Measurements from ENCODE around the gene ITGA8. TPM values are rescaled to one million over a fixed set of nuclear protein-coding genes. Genes with fewer than 3 reads are reported as not detected.
"Not testable (repeated sequence)": the region's sequence is repeated elsewhere in the genome, so short reads cannot be mapped to it uniquely, and the experiment has no call there.

ITGA8 gene
- not detected for total RNA-seq

DNA sequence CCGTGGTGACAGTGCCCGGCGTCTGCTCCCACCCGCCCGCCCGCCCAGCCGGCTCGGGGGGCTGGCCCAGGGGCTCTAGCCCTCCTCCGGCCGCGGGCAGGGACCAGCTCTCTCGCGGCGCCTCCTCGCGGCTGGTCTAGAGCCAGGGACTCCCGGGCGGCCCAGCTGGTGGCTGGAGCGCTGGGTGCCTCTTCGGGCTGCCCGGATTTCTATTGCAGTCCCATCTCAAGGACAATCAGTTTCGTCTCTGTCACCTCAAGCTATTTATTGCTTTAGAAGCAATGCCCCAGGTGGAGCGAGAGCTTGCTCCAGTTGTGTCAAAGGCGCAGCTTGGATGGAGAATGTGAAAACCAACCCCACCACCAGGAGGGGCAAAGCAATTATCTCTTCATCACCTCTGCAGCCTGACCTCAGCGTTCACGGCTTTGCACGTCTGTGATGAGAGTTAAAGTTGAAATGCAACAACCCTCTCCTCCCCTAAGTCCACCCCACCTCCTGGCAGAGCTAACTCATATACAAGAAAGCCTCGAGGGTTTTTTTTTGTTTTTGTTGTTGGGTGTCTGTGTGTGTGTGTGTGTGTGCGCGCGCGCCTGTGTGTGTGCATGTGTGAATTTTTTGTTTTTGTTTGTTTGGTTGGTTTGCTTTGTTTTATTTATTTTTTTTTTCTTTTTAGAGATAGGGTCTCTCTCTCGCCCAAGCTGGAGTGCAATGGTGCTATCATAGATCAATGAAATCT lies at the start of gene ITGA8:
Gene ITGA8, minus strand, starts transcription at position 24 of the 736 bp plus-strand sequence. CDS start 151 bp downstream, outside the sequence.
- no peak for DNase-seq
- Mint-ChIP-seq H3K27me3 (peaks cover 56% of the 10 kb centered on the region), H3K27ac (no peak within 1 kb of the TSS), H3K4me1 (peaks cover 4% of the 10 kb centered on the region), H3K36me3 (ENCODE audit: low read depth) (no peaks in the 10 kb centered on the region), H3K4me3 (no peak within 1 kb of the TSS), H3K9me3 (no peaks in the 10 kb centered on the region)
- ChIA-PET POLR2A (no interaction called here), CTCF (interaction anchor here (0.5 kb wide), 1 partner anchor 167 kb away, joined by 4 read pairs; no protein-coding TSS in a partner anchor)

- H3K36me3 Mint-ChIP-seq (ENCODE audit: low read depth) = peaks cover 2% of the 10 kb centered on the region
- H3K27ac Mint-ChIP-seq = no peak overlapping the region
- no peak for DNase-seq
- no peaks in the 10 kb centered on the region for H3K4me1 Mint-ChIP-seq
- ChIA-PET CTCF (no interaction called here), POLR2A (no interaction called here)
- no peak overlapping the region for H3K4me3 Mint-ChIP-seq
- no peaks in the 10 kb centered on the region for H3K27me3 Mint-ChIP-seq
- no peaks in the 10 kb centered on the region for H3K9me3 Mint-ChIP-seq
Observed at GRCh38 chr10:15764892-15765454, 45.3 kb upstream of the ITGA8 start.

DNA sequence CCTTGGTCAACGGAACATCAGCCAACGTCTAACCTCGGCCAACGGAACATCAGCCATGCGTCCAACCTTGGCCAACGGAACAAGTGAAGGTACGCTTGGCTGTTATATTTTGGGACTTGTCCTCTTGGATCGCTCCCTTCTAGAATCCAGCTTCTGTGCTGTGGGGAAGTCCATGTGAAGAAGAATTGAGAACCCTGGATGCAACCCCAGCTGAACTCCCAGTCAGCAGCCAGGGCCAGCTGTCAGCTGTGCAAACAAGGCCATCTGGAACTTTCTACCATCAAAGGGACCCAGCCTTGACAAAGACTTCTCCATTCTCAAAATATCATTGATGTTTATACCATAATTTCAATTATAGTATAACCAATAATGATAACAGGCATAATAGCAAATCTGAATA lies 43.3 kb upstream of the ITGA8 start:
- no peak overlapping the region for H3K27ac Mint-ChIP-seq
- no peak overlapping the region for H3K4me3 Mint-ChIP-seq
- ChIA-PET POLR2A (no interaction called here), CTCF (no interaction called here)
- H3K4me1 Mint-ChIP-seq = no peaks in the 10 kb centered on the region
- H3K36me3 Mint-ChIP-seq (ENCODE audit: low read depth) = no peaks in the 10 kb centered on the region
- H3K27me3 Mint-ChIP-seq = peaks cover 6% of the 10 kb centered on the region
- no peaks in the 10 kb centered on the region for H3K9me3 Mint-ChIP-seq
- no peak for DNase-seq

DNA sequence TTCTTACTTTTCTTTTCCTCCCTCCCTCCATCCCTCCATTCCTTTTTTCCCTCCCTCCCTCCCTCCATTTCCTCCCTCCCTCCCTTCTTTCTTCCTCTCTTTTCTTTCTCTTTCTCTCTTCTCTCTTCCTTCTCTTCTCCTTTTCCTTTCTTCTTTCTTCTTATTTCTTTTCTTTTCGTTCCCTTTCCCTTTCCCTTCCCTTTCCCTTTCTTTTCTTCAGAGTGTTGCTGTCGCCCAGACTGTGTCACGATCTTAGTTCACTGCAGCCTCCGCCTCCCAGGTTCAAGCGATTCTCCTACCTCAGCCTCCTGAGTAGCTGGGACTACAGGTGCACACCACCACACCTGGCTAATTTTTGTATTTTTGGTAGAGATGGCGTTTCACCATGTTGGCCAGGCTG lies 42.5 kb upstream of the ITGA8 start:
- DNase-seq; H3K27ac Mint-ChIP-seq; H3K27me3 Mint-ChIP-seq; H3K9me3 Mint-ChIP-seq; H3K36me3 Mint-ChIP-seq (ENCODE audit: low read depth); POLR2A ChIA-PET; H3K4me1 Mint-ChIP-seq; H3K4me3 Mint-ChIP-seq; CTCF ChIA-PET: not testable (repeated sequence)

GRCh38 chr10:15761224-15761623 lies 41.5 kb upstream of the ITGA8 start:
- H3K4me1 Mint-ChIP-seq; H3K36me3 Mint-ChIP-seq (ENCODE audit: low read depth); H3K9me3 Mint-ChIP-seq; POLR2A ChIA-PET; CTCF ChIA-PET; DNase-seq; H3K4me3 Mint-ChIP-seq; H3K27ac Mint-ChIP-seq: not testable (repeated sequence)
- H3K27me3 Mint-ChIP-seq = peaks cover 13% of the 10 kb centered on the region

- POLR2A ChIA-PET = no interaction called here
- Mint-ChIP-seq H3K36me3 (ENCODE audit: low read depth) (no peaks in the 10 kb centered on the region), H3K27ac (no peak overlapping the region), H3K27me3 (peaks cover 16% of the 10 kb centered on the region), H3K4me1 (no peaks in the 10 kb centered on the region), H3K9me3 (no peaks in the 10 kb centered on the region), H3K4me3 (no peak overlapping the region)
- no peak for DNase-seq
- CTCF ChIA-PET = no interaction called here
Observed at GRCh38 chr10:15760681-15761080, 41.0 kb upstream of the ITGA8 start.

- CTCF ChIA-PET = no interaction called here
- DNase-seq = no peak
Observed at GRCh38 chr10:15759265-15759664, 39.5 kb upstream of the ITGA8 start.

GRCh38 chr10:15758618-15759017 lies 38.9 kb upstream of the ITGA8 start:
- Mint-ChIP-seq H3K36me3 (ENCODE audit: low read depth) (no peaks in the 10 kb centered on the region), H3K4me3 (no peak overlapping the region), H3K27me3 (peaks cover 19% of the 10 kb centered on the region), H3K9me3 (no peaks in the 10 kb centered on the region), H3K4me1 (no peaks in the 10 kb centered on the region), H3K27ac (no peak overlapping the region)
- CTCF ChIA-PET = no interaction called here
- POLR2A ChIA-PET = no interaction called here
- DNase-seq = no peak

More at GRCh38 chr10:15759265-15759664, 39.5 kb upstream of the ITGA8 start:
- Mint-ChIP-seq H3K27ac (no peak overlapping the region), H3K27me3 (peaks cover 19% of the 10 kb centered on the region), H3K36me3 (ENCODE audit: low read depth) (no peaks in the 10 kb centered on the region), H3K9me3 (no peaks in the 10 kb centered on the region), H3K4me1 (no peaks in the 10 kb centered on the region), H3K4me3 (no peak overlapping the region)
- POLR2A ChIA-PET = no interaction called here

DNA sequence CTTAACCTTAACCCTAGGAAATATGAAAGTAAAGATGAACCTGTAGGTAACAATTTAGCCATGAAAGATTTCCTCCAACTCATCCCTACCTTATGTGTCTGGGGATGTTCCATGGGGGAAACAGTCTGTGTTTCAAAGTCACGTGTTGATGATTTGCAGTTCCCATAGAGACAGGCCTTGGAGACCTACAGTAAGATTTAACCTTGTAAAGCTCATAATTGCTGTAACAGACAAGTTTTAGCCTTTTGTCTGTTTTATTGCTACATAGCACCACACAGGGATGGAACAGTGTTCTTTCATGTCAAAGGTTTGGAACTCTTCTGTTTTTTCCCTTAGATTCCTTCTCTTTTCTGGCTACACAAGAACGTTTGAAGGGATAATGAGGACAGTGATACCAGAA lies 35.2 kb upstream of the ITGA8 start:
- CTCF ChIA-PET = interaction anchor here (1.1 kb wide), 1 partner anchor 10 kb away, joined by 3 read pairs; no protein-coding TSS in a partner anchor
- no peak for DNase-seq
- Mint-ChIP-seq H3K36me3 (ENCODE audit: low read depth) (no peaks in the 10 kb centered on the region), H3K4me1 (no peaks in the 10 kb centered on the region), H3K4me3 (no peak overlapping the region), H3K9me3 (no peaks in the 10 kb centered on the region), H3K27ac (no peak overlapping the region), H3K27me3 (peaks cover 20% of the 10 kb centered on the region)
- POLR2A ChIA-PET = no interaction called here

- Mint-ChIP-seq H3K4me3 (no peak overlapping the region), H3K27ac (no peak overlapping the region), H3K36me3 (ENCODE audit: low read depth) (no peaks in the 10 kb centered on the region), H3K27me3 (peaks cover 16% of the 10 kb centered on the region), H3K9me3 (no peaks in the 10 kb centered on the region), H3K4me1 (no peaks in the 10 kb centered on the region)
- POLR2A ChIA-PET = no interaction called here
- CTCF ChIA-PET = no interaction called here
- DNase-seq = no peak
Observed at GRCh38 chr10:15751046-15751445, 31.3 kb upstream of the ITGA8 start.

DNA sequence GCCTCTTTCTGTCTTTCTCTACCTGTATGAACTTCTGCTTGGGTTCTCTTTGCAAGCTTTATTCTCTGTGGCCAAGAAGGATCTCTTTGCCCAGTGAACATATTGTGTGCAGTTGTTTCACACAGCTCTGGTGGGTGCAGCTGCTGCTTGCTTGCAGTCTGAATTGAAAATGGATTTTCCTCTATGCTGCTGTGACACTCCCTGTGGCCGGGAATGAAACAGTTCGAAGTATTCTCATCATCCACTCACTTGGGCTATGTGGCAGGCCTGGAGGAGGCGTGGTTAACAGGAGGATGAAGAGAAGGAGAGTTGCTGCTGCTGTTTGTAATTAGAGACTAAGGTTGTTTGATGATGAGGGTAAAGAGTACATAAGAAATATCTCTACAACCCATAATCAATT lies 28.4 kb upstream of the ITGA8 start:
- H3K4me1 Mint-ChIP-seq = no peaks in the 10 kb centered on the region
- H3K27me3 Mint-ChIP-seq = peaks cover 15% of the 10 kb centered on the region
- no peak for DNase-seq
- no peak overlapping the region for H3K27ac Mint-ChIP-seq
- no peaks in the 10 kb centered on the region for H3K36me3 Mint-ChIP-seq (ENCODE audit: low read depth)
- no peak overlapping the region for H3K4me3 Mint-ChIP-seq
- CTCF ChIA-PET = no interaction called here
- POLR2A ChIA-PET = no interaction called here
- H3K9me3 Mint-ChIP-seq = no peaks in the 10 kb centered on the region

DNA sequence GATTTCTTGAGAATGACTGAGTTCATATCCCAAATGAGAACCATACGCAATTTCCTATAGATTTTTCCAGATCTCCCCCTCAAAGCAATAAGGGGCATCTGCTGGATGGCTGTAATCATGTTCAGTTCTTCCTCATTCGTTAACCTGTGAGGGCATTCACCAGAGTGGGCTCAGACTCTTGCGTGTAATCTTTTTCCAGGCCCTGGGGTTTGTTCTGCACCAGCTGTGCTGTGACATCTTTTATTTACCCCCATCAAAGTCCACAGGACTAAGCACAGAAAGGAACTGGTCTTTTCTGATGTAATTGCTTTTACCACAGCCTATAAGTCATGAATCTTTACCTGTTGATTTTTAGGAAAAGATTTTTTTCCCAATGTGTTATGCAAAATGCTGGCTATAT lies 27.9 kb upstream of the ITGA8 start:
- Mint-ChIP-seq H3K4me3 (no peak overlapping the region), H3K4me1 (no peaks in the 10 kb centered on the region), H3K36me3 (ENCODE audit: low read depth) (no peaks in the 10 kb centered on the region), H3K27ac (no peak overlapping the region), H3K27me3 (peaks cover 15% of the 10 kb centered on the region), H3K9me3 (no peaks in the 10 kb centered on the region)
- ChIA-PET POLR2A (no interaction called here), CTCF (no interaction called here)
- DNase-seq = no peak

DNA sequence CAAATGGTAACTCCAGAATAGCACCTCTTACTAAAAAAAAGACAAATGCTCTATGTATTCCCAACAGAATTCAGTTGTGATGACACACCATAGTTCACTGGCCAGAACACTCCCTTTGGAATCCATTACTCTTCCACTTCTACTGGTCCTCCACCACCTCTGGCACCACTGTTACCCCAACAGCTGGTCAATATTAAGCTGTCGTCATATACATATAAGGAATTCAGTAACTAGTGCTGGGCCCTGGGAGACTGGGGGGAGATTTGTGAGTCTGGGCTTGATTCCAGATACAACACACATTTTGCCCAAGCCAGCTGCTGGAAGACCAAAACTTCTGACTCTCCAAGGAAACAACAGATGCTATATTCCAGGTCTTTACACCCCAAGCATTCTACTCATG lies 26.0 kb upstream of the ITGA8 start:
- ChIA-PET CTCF (interaction anchor here (1.1 kb wide), 1 partner anchor 11 kb away, joined by 3 read pairs; no protein-coding TSS in a partner anchor), POLR2A (no interaction called here)
- no peaks in the 10 kb centered on the region for H3K4me1 Mint-ChIP-seq
- no peak for DNase-seq
- no peak overlapping the region for H3K27ac Mint-ChIP-seq
- H3K27me3 Mint-ChIP-seq = peaks cover 20% of the 10 kb centered on the region
- no peaks in the 10 kb centered on the region for H3K36me3 Mint-ChIP-seq (ENCODE audit: low read depth)
- no peak overlapping the region for H3K4me3 Mint-ChIP-seq
- no peaks in the 10 kb centered on the region for H3K9me3 Mint-ChIP-seq

- CTCF ChIA-PET = interaction anchor here (1.0 kb wide), 1 partner anchor 11 kb away, joined by 3 read pairs; no protein-coding TSS in a partner anchor
- H3K9me3 Mint-ChIP-seq = no peaks in the 10 kb centered on the region
- H3K4me1 Mint-ChIP-seq = no peaks in the 10 kb centered on the region
- H3K36me3 Mint-ChIP-seq (ENCODE audit: low read depth) = no peaks in the 10 kb centered on the region
- POLR2A ChIA-PET = no interaction called here
- H3K4me3 Mint-ChIP-seq = no peak overlapping the region
- DNase-seq = peak; percentile 43
- no peak overlapping the region for H3K27ac Mint-ChIP-seq
- peaks cover 17% of the 10 kb centered on the region for H3K27me3 Mint-ChIP-seq
Observed at GRCh38 chr10:15744217-15744865, 24.6 kb upstream of the ITGA8 start.

All from activated CD4-positive, alpha-beta memory T cell treated with anti-CD3 and anti-CD28 coated beads, Interleukin-2, amount 10 ng/mL, durations not matched to agents 7 days and 5 days (primary cell).